IMR-90 (cell line): ENCODE measurements around the gene EIF4G3. TPM values are rescaled to one million over a fixed set of nuclear protein-coding genes. Genes with fewer than 3 reads are reported as not detected.
"Not testable (repeated sequence)": the region's sequence is repeated elsewhere in the genome, so short reads cannot be mapped to it uniquely, and the experiment has no call there.

Experiments used
- ATAC-seq: fragments of 200-7000 bp; cut with Tn5 transposase; 2 replicates; pipeline ENCODE4 v1.9.1; 2020; ENCODE audit warnings: low read depth, mild to moderate bottlenecking, moderate library complexity
- BruUV-seq: library from RNA; stranded (reverse); fragments of 400-500 nt; replicated peaks from 2 replicates; lab custom pipeline; 2021; lab: Mats Ljungman, UMichigan
- CTCF ChIA-PET: fragments of 300-600 bp; formaldehyde crosslinking; extraction: SDS; loops from one replicate; lab custom pipeline; 2021; ENCODE audit warnings: antibody characterized with exemption; lab: Yijun Ruan, JAX
- POLR2A ChIA-PET: fragments of 300-600 bp; sonication (Branson Sonifier 250); formaldehyde crosslinking; loops from one replicate; lab custom pipeline; 2022; ENCODE audit warnings: antibody characterized with exemption; ENCODE audit not compliant: unreplicated experiment; lab: Charles Lee
- DNase-seq: peaks from one replicate; pipeline ENCODE4 v3.0.0; 2013
- H2AFZ ChIP-seq: replicated peaks from 2 replicates; pipeline ENCODE3; 2013; ENCODE audit warnings: low read length, mild to moderate bottlenecking; ENCODE audit not compliant: poor library complexity
- H2AK5ac ChIP-seq: 2 replicates; pipeline ENCODE4 v1.6.1; 2013; ENCODE audit warnings: low read depth, low read length, inconsistent platforms
- H2AK9ac ChIP-seq: replicated peaks from 2 replicates; pipeline ENCODE3; 2013; ENCODE audit warnings: mild to moderate bottlenecking, low read depth, low read length, moderate library complexity; ENCODE audit not compliant: poor library complexity
- H2BK120ac ChIP-seq: 2 replicates; pipeline ENCODE4 v1.6.1; 2013; ENCODE audit warnings: low read depth, low read length, inconsistent platforms
- H2BK15ac ChIP-seq: 3 replicates; pipeline ENCODE4 v1.6.1; 2013; ENCODE audit warnings: low read depth, low read length, inconsistent platforms
- H2BK20ac ChIP-seq: 2 replicates; pipeline ENCODE4 v1.6.1; 2013; ENCODE audit warnings: low read depth, mild to moderate bottlenecking, inconsistent platforms, low read length, moderate library complexity
- H2BK5ac ChIP-seq: 2 replicates; pipeline ENCODE4 v1.6.1; 2013; ENCODE audit warnings: mild to moderate bottlenecking, low read depth, low read length, inconsistent platforms; ENCODE audit not compliant: poor library complexity, severe bottlenecking
- H3K14ac ChIP-seq: replicated peaks from 2 replicates; pipeline ENCODE4 v1.6.1; 2013; ENCODE audit warnings: low read depth, low read length, inconsistent platforms
- H3K18ac ChIP-seq: 2 replicates; pipeline ENCODE4 v1.6.1; 2013; ENCODE audit warnings: low read depth, low read length, control low read depth
- H3K23ac ChIP-seq: 2 replicates; pipeline ENCODE4 v1.6.1; 2013; ENCODE audit warnings: low read depth, low read length, inconsistent platforms
- H3K27ac ChIP-seq: 2 replicates; pipeline ENCODE4 v1.5.1; 2013; ENCODE audit warnings: mild to moderate bottlenecking, control low read depth, low read length; ENCODE audit not compliant: insufficient read depth
- H3K27me3 ChIP-seq: 2 replicates; pipeline ENCODE4 v1.6.1; 2013; ENCODE audit warnings: low read length; ENCODE audit not compliant: control insufficient read depth, insufficient read depth
- H3K36me3 ChIP-seq: 2 replicates; pipeline ENCODE4 v1.6.1; 2013; ENCODE audit warnings: low read length, mixed read lengths; ENCODE audit not compliant: control insufficient read depth, insufficient read depth
- H3K4ac ChIP-seq: 2 replicates; pipeline ENCODE4 v1.6.1; 2013; ENCODE audit warnings: low read depth, low read length, inconsistent platforms
- H3K4me1 ChIP-seq: 2 replicates; pipeline ENCODE4 v1.6.1; 2013; ENCODE audit warnings: low read length, mixed read lengths; ENCODE audit not compliant: control insufficient read depth, insufficient read depth
- H3K4me2 ChIP-seq: 2 replicates; pipeline ENCODE4 v1.6.1; 2013; ENCODE audit warnings: low read depth, mild to moderate bottlenecking, control low read depth, low read length, moderate library complexity
- H3K4me3 ChIP-seq: 2 replicates; pipeline ENCODE4 v1.5.1; 2013; ENCODE audit warnings: low read depth, mild to moderate bottlenecking, control low read depth, low read length, moderate library complexity; ENCODE audit not compliant: insufficient read depth
- H3K56ac ChIP-seq: 2 replicates; pipeline ENCODE4 v1.6.1; 2013; ENCODE audit warnings: low read length, inconsistent platforms; ENCODE audit not compliant: insufficient read depth; ENCODE audit errors: extremely low read depth
- H3K79me1 ChIP-seq, 2 experiments: 2 replicates each; pipeline ENCODE4 v1.6.1; 2013; ENCODE audit warnings: low read length in 2 of 2, inconsistent platforms in 1 of 2, low read depth in 1 of 2
- H3K9ac ChIP-seq: 2 replicates; pipeline ENCODE4 v1.6.1; 2013; ENCODE audit warnings: low read depth, low read length, control low read depth
- H3K9me1 ChIP-seq: 2 replicates; pipeline ENCODE4 v1.6.1; 2013; ENCODE audit warnings: low read length, inconsistent platforms; ENCODE audit not compliant: insufficient read depth
- H3K9me3 ChIP-seq: 2 replicates; pipeline ENCODE4 v1.6.1; 2013; ENCODE audit warnings: low read length; ENCODE audit not compliant: control insufficient read depth, insufficient read depth
- H4K20me1 ChIP-seq: 2 replicates; pipeline ENCODE4 v1.6.1; 2013; ENCODE audit warnings: low read length, inconsistent platforms; ENCODE audit not compliant: insufficient read depth
- H4K5ac ChIP-seq: 2 replicates; pipeline ENCODE4 v1.6.1; 2013; ENCODE audit warnings: mild to moderate bottlenecking, low read depth, low read length, control low read depth
- H4K8ac ChIP-seq, 2 experiments: 2 replicates each; pipeline ENCODE4 v1.6.1; 2013; ENCODE audit warnings: low read depth in 2 of 2, low read length in 2 of 2, control low read depth in 1 of 2, inconsistent platforms in 1 of 2
- H4K91ac ChIP-seq: 2 replicates; pipeline ENCODE4 v1.6.1; 2013; ENCODE audit warnings: low read depth, low read length, inconsistent platforms; ENCODE audit not compliant: insufficient read depth
- MAFK ChIP-seq: IDR thresholded peaks from 2 replicates; pipeline ENCODE4 v1.6.1; 2012; ENCODE audit warnings: low read depth, low read length, improper control_type of control experiment
- NFE2L2 ChIP-seq: fragments of 150-350 bp; IDR thresholded peaks from 2 replicates; pipeline ENCODE4 v1.6.1; 2016; ENCODE audit warnings: low read depth, mild to moderate bottlenecking, low read length
- POLR2A ChIP-seq: IDR thresholded peaks from 2 replicates; pipeline ENCODE4 v1.6.1; 2012; ENCODE audit warnings: mild to moderate bottlenecking, low read depth, low read length
- RCOR1 ChIP-seq: IDR thresholded peaks from 2 replicates; pipeline ENCODE4 v1.6.1; 2012; ENCODE audit warnings: mild to moderate bottlenecking, low read length, improper control_type of control experiment; ENCODE audit not compliant: insufficient replicate concordance
- SMC3 ChIP-seq: fragments of 150-350 bp; IDR thresholded peaks from 2 replicates; pipeline ENCODE4 v1.6.1; 2016; ENCODE audit warnings: low read depth, mild to moderate bottlenecking, antibody characterized with exemption, low read length, moderate library complexity
- WGBS, 2 experiments: methylation state at CpG; one replicate each; pipeline versions ENCODE4 v1.1.5 to v1.1.7; 2013; ENCODE audit warnings: missing lambda C conversion rate in 2 of 2; ENCODE audit not compliant: insufficient read length in 1 of 2; ENCODE audit errors: extremely low coverage in 2 of 2; 5-methylcytosine and 5-hydroxymethylcytosine counted together
- dilution Hi-C: fragments of 300-500 bp; cut with HindIII; formaldehyde crosslinking; loops from one replicate; pipeline ENCODE4 v1.14.3; 2018; ENCODE audit warnings: low sequenced_read_pairs; ENCODE audit not compliant: unreplicated experiment
- in situ Hi-C: fragments of 300-500 bp; cut with MboI; formaldehyde crosslinking; loops from 3 replicates; pipeline ENCODE4 v1.14.3; 2019; ENCODE audit warnings: low sequenced_read_pairs, inconsistent platforms, mixed read lengths
- intact Hi-C: fragments of 100-400 bp; cut with micrococcal nuclease; formaldehyde crosslinking; loops from 2 replicates; pipeline ENCODE4 v1.10.0; 2022
- polyA plus RNA-seq, 3 experiments: library from polyadenylated mRNA; depleted of rRNA; stranded (reverse); fragments of >200 nt; gene quantifications; 2 replicates each; pipeline ENCODE4 v1.2.3, GENCODE V29; 2012; ENCODE audit warnings: low replicate concordance in 1 of 3
- total RNA-seq: library from RNA; depleted of rRNA; stranded (reverse); fragments of >200 nt; gene quantifications from 2 replicates; pipeline ENCODE4 v1.2.3, GENCODE V29; 2012

EIF4G3 gene
- total and polyA plus RNA-seq, 2 of the 4 experiments (the other 2 are of a cell fraction): 25.8 to 49.2 TPM

DNA sequence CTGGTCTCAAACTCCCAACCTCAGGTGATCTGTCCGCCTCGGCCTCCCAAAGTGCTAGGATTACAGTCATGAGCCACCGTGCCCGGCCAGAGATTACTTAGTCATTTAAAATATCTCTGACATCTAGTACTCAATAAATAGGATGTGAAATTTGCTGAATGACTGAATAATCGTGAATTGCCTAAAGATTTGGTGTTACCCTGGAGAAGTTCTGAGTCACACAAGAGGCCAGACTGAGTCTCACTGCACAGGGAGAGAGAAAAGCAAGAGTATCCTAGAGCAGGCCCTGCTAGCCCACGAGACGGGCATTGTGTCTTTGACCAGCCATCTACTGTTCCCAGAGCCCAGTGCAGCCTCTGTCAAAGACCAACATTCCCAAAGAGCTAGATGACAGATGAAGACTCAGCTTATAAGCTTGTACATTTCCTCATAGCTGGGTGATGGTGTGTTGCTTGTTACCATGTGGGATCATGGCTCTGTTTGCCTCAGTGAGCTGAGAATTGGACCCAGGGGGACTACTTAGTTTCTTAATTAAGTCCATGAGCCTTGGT lies 5.6 kb upstream of the EIF4G3 start:
- no peaks in the 10 kb centered on the region for H3K27me3 ChIP-seq
- WGBS, 2 experiments: 86% methylated on average over 1 of the region's 7 CpGs; no CpG with 5 or more reads in 1 of the 2 experiments
- BruUV-seq: no TSS peak
- H4K5ac ChIP-seq: no peak overlapping the region
- CTCF ChIA-PET: interaction anchor here (1.3 kb wide), 1 partner anchor 13 kb away, joined by 5 read pairs; no protein-coding TSS in a partner anchor
- no peak overlapping the region for H2BK120ac ChIP-seq
- no peak overlapping the region for H4K91ac ChIP-seq
- H3K14ac ChIP-seq: no peak overlapping the region
- intact Hi-C loops (no loop called here), dilution Hi-C loops (no loop called here), in situ Hi-C loops (no loop called here)
- H2AK5ac ChIP-seq: no peak overlapping the region
- DNase-seq: peak; percentile 34
- H4K8ac ChIP-seq: no peak overlapping the region
- peak; percentile 49 for ATAC-seq
- H3K4me2 ChIP-seq: no peak overlapping the region
- no peak overlapping the region for H3K4me3 ChIP-seq
- H3K27ac ChIP-seq: no peak overlapping the region
- no peak overlapping the region for H3K4ac ChIP-seq
- no peak overlapping the region for H3K9ac ChIP-seq
- no peaks in the 10 kb centered on the region for H3K9me3 ChIP-seq
- no peak overlapping the region for H2BK20ac ChIP-seq
- H2AK9ac ChIP-seq: no peak overlapping the region
- H2BK5ac ChIP-seq: no peak overlapping the region
- no peaks in the 10 kb centered on the region for H4K20me1 ChIP-seq
- H3K36me3 ChIP-seq: no peaks in the 10 kb centered on the region
- H2AFZ ChIP-seq: no peak overlapping the region
- H3K9me1 ChIP-seq: peaks cover 4% of the 10 kb centered on the region
- TF ChIP-seq POLR2A: no peak
- no peak for TF ChIP-seq SMC3
- no peak for TF ChIP-seq RCOR1
- no peak for TF ChIP-seq MAFK
- no peak for TF ChIP-seq NFE2L2
- POLR2A ChIA-PET: no interaction called here
- no peak overlapping the region for H3K23ac ChIP-seq
- no peak overlapping the region for H3K56ac ChIP-seq
- H3K18ac ChIP-seq: no peak overlapping the region
- H2BK15ac ChIP-seq: no peak overlapping the region
- peaks cover under 1% of the 10 kb centered on the region; the same call in 1 of the 2 replicates for H3K4me1 ChIP-seq
- H3K79me1 ChIP-seq: peaks cover 2 to 5% of the 10 kb centered on the region in 2 experiments; a peak in 1 of 4 replicates

DNA sequence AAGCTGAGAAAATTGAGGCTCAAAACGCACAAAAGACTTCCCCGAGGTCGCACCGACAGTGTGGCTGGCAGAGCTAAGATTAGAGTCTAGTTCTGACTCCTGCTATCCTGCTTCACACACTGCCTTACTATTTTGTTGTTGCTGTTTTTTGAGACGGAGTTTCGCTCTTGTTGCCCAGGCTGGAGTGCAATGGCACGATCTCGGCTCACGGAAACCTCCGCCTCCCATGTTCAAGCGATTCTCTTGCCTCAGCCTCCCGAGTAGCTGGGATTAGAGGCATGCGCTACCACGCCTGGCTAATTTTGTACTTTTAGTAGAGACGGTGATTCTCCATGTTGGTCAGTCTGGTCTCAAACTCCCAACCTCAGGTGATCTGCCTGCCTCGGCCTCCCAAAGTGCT lies 1.6 kb upstream of the EIF4G3 start:
- DNase-seq, BruUV-seq, H3K36me3 ChIP-seq, H2BK15ac ChIP-seq, H3K27me3 ChIP-seq, H3K23ac ChIP-seq, H4K20me1 ChIP-seq, H3K9ac ChIP-seq, dilution Hi-C loops, POLR2A ChIA-PET, ATAC-seq, H3K9me1 ChIP-seq, H2AFZ ChIP-seq, in situ Hi-C loops, H2BK120ac ChIP-seq, H3K14ac ChIP-seq, H4K8ac ChIP-seq, H3K18ac ChIP-seq, H3K4me2 ChIP-seq, H3K4ac ChIP-seq, H4K5ac ChIP-seq, H2BK5ac ChIP-seq, H4K91ac ChIP-seq, H2BK20ac ChIP-seq, H3K27ac ChIP-seq, H2AK5ac ChIP-seq, H2AK9ac ChIP-seq, H3K9me3 ChIP-seq, H3K4me3 ChIP-seq, H3K56ac ChIP-seq, H3K4me1 ChIP-seq: not testable (repeated sequence)
- intact Hi-C loops: loop anchor here (5.0 to 10.0 kb wide), 2 partner anchors 313 to 481 kb away; no protein-coding TSS in a partner anchor
- 100% methylated on average over 4 of the region's 16 CpGs; no CpG with 5 or more reads in 1 of the 2 experiments for WGBS, 2 experiments
- H3K79me1 ChIP-seq: peaks cover 4 to 22% of the 10 kb centered on the region in 2 experiments; a peak in 2 of 4 replicates
- CTCF ChIA-PET: interaction anchor here (1.2 kb wide), 1 partner anchor 17 kb away, joined by 4 read pairs; no protein-coding TSS in a partner anchor
